ENCODE measurements around the gene PET100.

DNA sequence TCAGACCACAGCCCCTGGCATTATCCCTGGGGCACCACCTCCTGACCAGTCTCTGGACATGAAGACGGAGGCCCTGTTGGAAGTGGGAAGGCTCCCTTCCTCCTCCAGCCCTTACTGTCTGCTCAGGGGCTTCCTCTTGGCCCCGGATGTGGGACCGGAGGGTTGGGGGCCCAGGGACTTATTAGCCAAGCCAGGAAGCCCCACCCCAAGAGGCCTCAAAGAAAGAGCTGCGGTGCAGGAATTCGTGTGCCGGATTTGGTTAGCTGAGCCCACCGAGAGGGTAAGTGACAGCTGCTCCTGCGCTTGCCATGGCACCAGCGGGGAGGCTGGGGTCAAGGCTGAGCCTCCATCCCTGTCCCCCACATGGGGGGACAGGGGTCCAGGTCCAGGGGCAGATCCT is 39.2 kb downstream of the PET100 start, which contains the start of gene RETN:
- TF ChIP-seq ZBTB7A (IDR thresholded peaks at IDR 0.05; ENCODE audit: low read depth) (no peak), CREB1 (IDR thresholded peaks at IDR 0.05; ENCODE audit: low read depth) (no peak)
